ENCODE data around the gene LIPA. TPM values are rescaled to one million over a fixed set of nuclear protein-coding genes. Genes with fewer than 3 reads are reported as not detected.
"Not testable (repeated sequence)": the region's sequence is repeated elsewhere in the genome, so short reads cannot be mapped to it uniquely, and the experiment has no call there.

The LIPA gene
- total RNA-seq, 1 experiment from 2014 or later = 40.3 TPM

DNA sequence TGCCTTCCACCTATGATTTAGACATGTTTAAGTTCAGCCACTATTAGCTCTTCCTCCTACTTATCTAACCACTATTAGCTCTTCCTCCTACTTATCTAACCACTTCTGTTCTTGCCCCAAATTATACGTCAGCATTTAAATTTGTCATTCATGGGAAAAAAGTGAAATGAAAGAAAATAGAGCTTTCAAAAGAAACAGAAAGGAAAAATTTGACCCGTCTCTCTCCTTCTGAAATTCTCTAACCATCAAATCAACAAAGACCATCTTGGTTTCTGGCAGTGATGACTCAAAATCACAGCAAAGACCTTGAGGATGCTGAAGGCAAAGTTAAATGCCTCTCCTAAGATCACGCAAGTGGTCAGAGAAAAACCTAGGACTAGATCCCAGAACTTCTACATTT lies 2.6 kb downstream of the LIPA start:
- H3K27me3 ChIP-seq (replicated peaks; ENCODE audit: insufficient read depth, low read depth, low read length, poor library complexity) = no peaks in the 10 kb centered on the region
- TF ChIP-seq, protein P1, sequence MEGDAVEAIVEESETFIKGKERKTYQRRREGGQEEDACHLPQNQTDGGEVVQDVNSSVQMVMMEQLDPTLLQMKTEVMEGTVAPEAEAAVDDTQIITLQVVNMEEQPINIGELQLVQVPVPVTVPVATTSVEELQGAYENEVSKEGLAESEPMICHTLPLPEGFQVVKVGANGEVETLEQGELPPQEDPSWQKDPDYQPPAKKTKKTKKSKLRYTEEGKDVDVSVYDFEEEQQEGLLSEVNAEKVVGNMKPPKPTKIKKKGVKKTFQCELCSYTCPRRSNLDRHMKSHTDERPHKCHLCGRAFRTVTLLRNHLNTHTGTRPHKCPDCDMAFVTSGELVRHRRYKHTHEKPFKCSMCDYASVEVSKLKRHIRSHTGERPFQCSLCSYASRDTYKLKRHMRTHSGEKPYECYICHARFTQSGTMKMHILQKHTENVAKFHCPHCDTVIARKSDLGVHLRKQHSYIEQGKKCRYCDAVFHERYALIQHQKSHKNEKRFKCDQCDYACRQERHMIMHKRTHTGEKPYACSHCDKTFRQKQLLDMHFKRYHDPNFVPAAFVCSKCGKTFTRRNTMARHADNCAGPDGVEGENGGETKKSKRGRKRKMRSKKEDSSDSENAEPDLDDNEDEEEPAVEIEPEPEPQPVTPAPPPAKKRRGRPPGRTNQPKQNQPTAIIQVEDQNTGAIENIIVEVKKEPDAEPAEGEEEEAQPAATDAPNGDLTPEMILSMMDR (conservative IDR thresholded peaks at IDR 0.05; ENCODE audit: low read depth, low read length) = no peak
- no peak for TF ChIP-seq EZH2 (IDR thresholded peaks at IDR 0.05; ENCODE audit: borderline replicate concordance, low read depth, low read length, poor library complexity, severe bottlenecking)
- BruUV-seq (replicated peaks) = no TSS peak
- no peak for DNase-seq (ENCODE audit: low spot score)
- H3K27ac ChIP-seq (ENCODE audit: low read depth, low read length, poor library complexity, severe bottlenecking) = no peak overlapping the region
- no peak overlapping the region for H3K4me3 ChIP-seq (ENCODE audit: low read depth, low read length, poor library complexity, severe bottlenecking)
- peaks cover under 1% of the 10 kb centered on the region for H3K9me3 ChIP-seq (ENCODE audit: low read depth, low read length, poor library complexity, severe bottlenecking)
- H3K4me1 ChIP-seq (ENCODE audit: insufficient read depth, low read length, poor library complexity, severe bottlenecking) = peaks cover 6% of the 10 kb centered on the region
- ChIA-PET CTCF (no interaction called here), POLR2A (ENCODE audit: low non-redundant PET) (interaction anchor here (0.5 kb wide), 1 partner anchor 752 kb away, joined by 5 read pairs; no protein-coding TSS in a partner anchor)
- intact Hi-C loops (cut with micrococcal nuclease; ENCODE audit: unreplicated experiment) = no loop called here
- H3K36me3 ChIP-seq (ENCODE audit: insufficient read depth, low read length, poor library complexity, severe bottlenecking) = no peaks in the 10 kb centered on the region

DNA sequence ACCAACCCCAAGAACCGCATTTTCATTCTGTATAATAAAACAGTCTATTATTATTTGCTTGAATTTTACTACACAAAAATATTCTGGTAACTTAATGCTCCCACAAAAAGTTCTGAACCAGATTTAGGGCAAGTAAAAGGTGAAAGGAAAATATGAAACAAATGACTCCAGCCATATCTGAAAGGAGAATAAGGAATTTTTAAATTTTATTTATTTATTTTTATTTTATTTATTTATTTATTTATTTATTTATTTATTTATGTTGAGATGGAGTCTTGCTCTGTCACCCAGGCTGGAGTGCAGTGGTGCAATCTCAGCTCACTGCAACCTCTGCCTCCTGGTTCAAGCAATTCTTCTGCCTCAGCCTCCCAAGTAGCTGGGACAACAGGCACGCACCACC lies 4.0 kb downstream of the LIPA start:
- H3K27me3 ChIP-seq (replicated peaks; ENCODE audit: insufficient read depth, low read depth, low read length, poor library complexity); H3K4me1 ChIP-seq (ENCODE audit: insufficient read depth, low read length, poor library complexity, severe bottlenecking); POLR2A ChIA-PET (ENCODE audit: low non-redundant PET); H3K4me3 ChIP-seq (ENCODE audit: low read depth, low read length, poor library complexity, severe bottlenecking); H3K27ac ChIP-seq (ENCODE audit: low read depth, low read length, poor library complexity, severe bottlenecking); CTCF ChIA-PET; H3K9me3 ChIP-seq (ENCODE audit: low read depth, low read length, poor library complexity, severe bottlenecking); BruUV-seq (replicated peaks); H3K36me3 ChIP-seq (ENCODE audit: insufficient read depth, low read length, poor library complexity, severe bottlenecking); DNase-seq (ENCODE audit: low spot score): not testable (repeated sequence)
- intact Hi-C loops (cut with micrococcal nuclease; ENCODE audit: unreplicated experiment) = loop anchor here (1.0 kb wide), 1 partner anchor 22 kb away; no protein-coding TSS in a partner anchor

DNA sequence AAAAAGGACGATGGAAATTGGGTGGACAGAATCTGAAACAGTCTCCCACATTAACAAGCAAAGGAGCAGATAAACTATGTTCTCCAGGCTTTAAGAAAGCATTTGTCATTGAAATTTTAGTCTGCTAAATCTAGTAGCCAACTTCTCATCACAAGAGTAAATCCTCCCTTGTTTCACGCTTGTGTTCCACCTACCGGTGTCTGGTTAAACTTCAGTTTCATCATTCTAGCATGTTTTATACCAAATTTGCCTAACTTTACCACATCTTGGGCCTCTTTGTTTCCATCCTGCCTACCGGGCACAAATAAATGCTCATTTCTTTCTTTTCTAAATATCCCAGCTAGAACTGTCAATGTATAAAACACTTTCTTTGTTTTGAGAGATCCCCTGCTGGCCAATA lies 5.8 kb downstream of the LIPA start:
- Histone ChIP-seq H3K36me3 (ENCODE audit: insufficient read depth, low read length, poor library complexity, severe bottlenecking) (no peaks in the 10 kb centered on the region), H3K27ac (ENCODE audit: low read depth, low read length, poor library complexity, severe bottlenecking) (no peak overlapping the region), H3K27me3 (replicated peaks; ENCODE audit: insufficient read depth, low read depth, low read length, poor library complexity) (no peaks in the 10 kb centered on the region), H3K4me1 (ENCODE audit: insufficient read depth, low read length, poor library complexity, severe bottlenecking) (peaks cover 22% of the 10 kb centered on the region), H3K9me3 (ENCODE audit: low read depth, low read length, poor library complexity, severe bottlenecking) (no peaks in the 10 kb centered on the region), H3K4me3 (ENCODE audit: low read depth, low read length, poor library complexity, severe bottlenecking) (no peak overlapping the region)
- no TSS peak for BruUV-seq (replicated peaks)
- POLR2A ChIA-PET (ENCODE audit: low non-redundant PET) = no interaction called here
- TF ChIP-seq, protein P1 (conservative IDR thresholded peaks at IDR 0.05; ENCODE audit: low read depth, low read length) = no peak; the same call in 1 of the 2 replicates
- no peak for TF ChIP-seq EZH2 (IDR thresholded peaks at IDR 0.05; ENCODE audit: borderline replicate concordance, low read depth, low read length, poor library complexity, severe bottlenecking)
- CTCF ChIA-PET = no interaction called here
- DNase-seq (ENCODE audit: low spot score) = no peak
- intact Hi-C loops (cut with micrococcal nuclease; ENCODE audit: unreplicated experiment) = no loop called here

DNA sequence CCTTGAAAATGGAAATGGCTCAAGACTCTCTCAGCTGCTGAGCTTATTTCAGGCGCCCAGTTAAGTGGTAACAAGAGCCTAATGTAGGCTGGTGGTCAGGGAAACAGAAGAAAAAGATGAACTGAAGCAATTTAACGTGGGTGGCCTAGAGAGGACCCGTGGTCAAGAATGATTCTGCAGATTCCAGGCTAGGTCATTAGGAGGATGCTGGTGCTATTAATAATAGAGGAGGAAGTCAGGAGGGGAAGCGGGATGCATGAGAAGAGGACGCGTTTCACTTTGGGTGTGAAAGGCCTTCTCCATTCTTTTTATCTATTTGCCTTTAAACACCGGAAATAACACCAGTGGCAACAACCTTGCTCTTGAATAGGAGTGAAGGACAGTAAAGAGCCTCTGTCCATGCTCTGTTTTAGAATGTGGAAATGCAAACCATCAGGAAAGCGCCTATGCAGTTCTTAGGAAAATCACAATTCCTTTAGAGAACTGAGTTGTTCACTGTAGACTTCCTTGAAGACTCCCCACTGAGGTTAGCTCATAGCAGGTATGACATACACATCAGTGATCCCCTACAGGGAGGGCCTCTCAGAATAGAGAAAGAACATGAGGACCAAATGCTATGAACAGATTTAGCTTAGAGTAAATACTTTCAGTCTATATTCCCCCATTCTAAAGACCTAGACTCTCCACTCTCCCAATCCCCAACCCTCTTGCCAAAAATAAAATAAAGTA lies 8.6 kb downstream of the LIPA start:
- peaks cover 22% of the 10 kb centered on the region for H3K4me1 ChIP-seq (ENCODE audit: insufficient read depth, low read length, poor library complexity, severe bottlenecking)
- H3K9me3 ChIP-seq (ENCODE audit: low read depth, low read length, poor library complexity, severe bottlenecking) = no peaks in the 10 kb centered on the region
- POLR2A ChIA-PET (ENCODE audit: low non-redundant PET) = no interaction called here
- intact Hi-C loops (cut with micrococcal nuclease; ENCODE audit: unreplicated experiment) = no loop called here
- H3K27ac ChIP-seq (ENCODE audit: low read depth, low read length, poor library complexity, severe bottlenecking) = no peak overlapping the region
- DNase-seq (ENCODE audit: low spot score) = no peak
- H3K27me3 ChIP-seq (replicated peaks; ENCODE audit: insufficient read depth, low read depth, low read length, poor library complexity) = no peaks in the 10 kb centered on the region
- TF ChIP-seq EZH2 (IDR thresholded peaks at IDR 0.05; ENCODE audit: borderline replicate concordance, low read depth, low read length, poor library complexity, severe bottlenecking) = no peak
- TF ChIP-seq, protein P1 (conservative IDR thresholded peaks at IDR 0.05; ENCODE audit: low read depth, low read length) = no peak
- BruUV-seq (replicated peaks) = no TSS peak
- H3K4me3 ChIP-seq (ENCODE audit: low read depth, low read length, poor library complexity, severe bottlenecking) = no peak overlapping the region
- H3K36me3 ChIP-seq (ENCODE audit: insufficient read depth, low read length, poor library complexity, severe bottlenecking) = no peaks in the 10 kb centered on the region
- CTCF ChIA-PET = no interaction called here

Data from A673 (cell line).